Measurements from ENCODE around the gene CYP4F3. TPM values are rescaled to one million over a fixed set of nuclear protein-coding genes. Genes with fewer than 3 reads are reported as not detected.
"Not testable (repeated sequence)": the region's sequence is repeated elsewhere in the genome, so short reads cannot be mapped to it uniquely, and the experiment has no call there.

The CYP4F3 gene, protein sequence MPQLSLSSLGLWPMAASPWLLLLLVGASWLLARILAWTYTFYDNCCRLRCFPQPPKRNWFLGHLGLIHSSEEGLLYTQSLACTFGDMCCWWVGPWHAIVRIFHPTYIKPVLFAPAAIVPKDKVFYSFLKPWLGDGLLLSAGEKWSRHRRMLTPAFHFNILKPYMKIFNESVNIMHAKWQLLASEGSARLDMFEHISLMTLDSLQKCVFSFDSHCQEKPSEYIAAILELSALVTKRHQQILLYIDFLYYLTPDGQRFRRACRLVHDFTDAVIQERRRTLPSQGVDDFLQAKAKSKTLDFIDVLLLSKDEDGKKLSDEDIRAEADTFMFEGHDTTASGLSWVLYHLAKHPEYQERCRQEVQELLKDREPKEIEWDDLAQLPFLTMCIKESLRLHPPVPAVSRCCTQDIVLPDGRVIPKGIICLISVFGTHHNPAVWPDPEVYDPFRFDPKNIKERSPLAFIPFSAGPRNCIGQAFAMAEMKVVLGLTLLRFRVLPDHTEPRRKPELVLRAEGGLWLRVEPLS
- 0.89 and 0.99 TPM in 2 replicates for total RNA-seq (2014; rRNA removed; shearing (Covaris generic))

DNA sequence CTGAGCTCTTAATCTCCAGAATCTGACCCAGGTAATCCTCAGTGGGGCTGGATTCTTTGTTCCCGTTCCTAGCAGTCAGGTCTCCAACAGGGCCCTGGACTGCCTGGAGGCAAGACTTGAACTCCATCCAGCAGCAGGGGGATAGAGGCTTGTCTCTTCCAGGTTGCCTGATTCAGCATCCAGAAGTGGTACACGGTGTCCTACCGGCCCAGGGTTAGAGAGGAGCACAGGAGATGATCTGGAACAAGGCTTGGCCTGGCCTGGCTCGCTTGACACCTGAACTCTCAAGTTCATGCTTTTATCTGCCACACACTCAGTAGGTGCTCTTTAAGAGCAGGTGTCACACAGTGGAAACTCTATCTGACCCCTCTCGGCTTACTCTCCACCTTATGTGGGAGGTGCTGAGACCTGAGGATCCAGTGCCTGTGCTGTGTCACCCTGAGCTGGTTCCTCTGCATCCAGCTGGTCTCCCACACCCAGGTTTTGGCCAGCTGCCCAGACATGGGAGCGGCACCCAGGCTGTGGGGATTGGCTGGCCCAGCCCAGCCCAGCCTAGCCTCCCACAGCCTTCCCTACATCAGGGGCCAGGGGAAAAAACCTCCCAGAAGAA lies at the start of gene CYP4F3:
Gene CYP4F3, plus strand, starts transcription at position 604 of the 610 bp plus-strand sequence. CDS start 519 bp downstream, outside the sequence.
- DNase-seq (ENCODE audit: low spot score): peak; percentile 91

DNA sequence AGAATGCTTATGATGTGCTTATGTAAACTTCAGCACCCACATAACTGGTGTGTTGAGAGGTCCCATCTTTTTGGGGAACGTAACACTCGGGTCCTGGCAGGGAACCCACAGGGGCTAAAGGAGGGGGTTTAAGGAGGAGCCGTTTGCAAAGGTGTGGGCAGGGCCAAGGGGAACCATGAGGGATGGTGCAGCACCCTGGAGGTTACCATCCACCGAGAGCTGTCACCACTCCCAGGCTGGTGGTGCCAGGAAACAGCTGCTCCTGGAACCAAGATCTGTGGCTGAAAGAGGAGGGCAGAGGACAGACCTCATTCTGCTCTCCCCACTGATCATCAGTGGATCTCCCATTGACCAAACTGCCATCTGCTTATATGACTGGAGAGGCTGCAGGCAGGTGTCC lies 48.9 kb upstream of the CYP4F3 start:
- DNase-seq (ENCODE audit: low spot score): no peak

DNA sequence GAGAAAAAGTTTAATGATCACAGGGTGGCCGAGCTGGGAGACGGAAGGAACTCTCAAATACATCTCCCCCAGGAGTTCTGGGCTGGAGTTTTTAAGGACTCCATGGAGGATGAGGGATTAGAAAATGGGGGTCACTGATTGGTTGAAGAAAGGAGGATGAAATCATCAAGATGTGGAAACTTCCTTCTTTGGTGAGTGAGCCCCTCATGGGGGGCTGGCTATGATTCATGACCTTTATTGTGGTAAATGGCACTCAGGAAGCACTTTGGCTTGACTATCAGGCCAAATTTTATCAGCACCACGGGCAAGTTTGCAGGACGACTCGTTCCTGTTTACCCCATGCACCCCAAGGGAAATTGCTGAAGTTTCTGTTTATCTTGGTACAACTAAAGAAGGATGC lies 48.2 kb upstream of the CYP4F3 start:
- DNase-seq (ENCODE audit: low spot score): not testable (repeated sequence)

DNA sequence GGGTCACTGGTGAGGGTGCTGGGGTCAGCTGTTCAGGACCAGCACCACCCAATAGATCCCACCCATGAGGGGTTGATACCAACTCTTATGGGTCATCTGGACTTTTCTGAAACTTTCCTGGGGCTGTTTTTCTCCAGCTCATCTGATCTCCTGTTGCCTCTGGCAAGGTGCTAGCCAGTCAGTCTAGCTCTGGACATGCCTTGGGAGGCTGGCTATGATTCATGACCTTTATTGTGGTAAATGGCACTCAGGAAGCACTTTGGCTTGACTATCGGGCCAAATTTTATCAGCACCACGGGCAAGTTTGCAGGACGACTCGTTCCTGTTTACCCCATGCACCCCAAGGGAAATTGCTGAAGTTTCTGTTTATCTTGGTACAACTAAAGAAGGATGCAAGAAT lies 46.9 kb upstream of the CYP4F3 start:
- not testable (repeated sequence) for DNase-seq (ENCODE audit: low spot score)

DNA sequence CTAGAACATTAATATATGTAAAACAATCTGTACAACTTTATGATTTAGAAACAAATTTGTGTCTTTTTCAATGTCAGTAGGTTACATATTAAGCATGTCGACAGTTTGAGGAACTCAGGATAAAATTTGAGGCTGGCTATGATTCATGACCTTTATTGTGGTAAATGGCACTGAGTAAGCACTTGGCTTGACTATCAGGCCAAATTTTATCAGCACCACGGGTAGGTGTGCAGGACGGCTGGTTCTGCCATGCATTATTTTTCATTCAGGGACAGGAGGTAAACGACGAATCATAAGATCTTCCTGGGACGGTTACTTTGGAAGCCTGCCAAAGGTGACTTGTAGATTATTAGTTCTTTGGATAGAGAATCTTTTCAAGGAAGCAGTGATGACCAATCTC lies 45.6 kb upstream of the CYP4F3 start:
- no peak for DNase-seq (ENCODE audit: low spot score)

DNA sequence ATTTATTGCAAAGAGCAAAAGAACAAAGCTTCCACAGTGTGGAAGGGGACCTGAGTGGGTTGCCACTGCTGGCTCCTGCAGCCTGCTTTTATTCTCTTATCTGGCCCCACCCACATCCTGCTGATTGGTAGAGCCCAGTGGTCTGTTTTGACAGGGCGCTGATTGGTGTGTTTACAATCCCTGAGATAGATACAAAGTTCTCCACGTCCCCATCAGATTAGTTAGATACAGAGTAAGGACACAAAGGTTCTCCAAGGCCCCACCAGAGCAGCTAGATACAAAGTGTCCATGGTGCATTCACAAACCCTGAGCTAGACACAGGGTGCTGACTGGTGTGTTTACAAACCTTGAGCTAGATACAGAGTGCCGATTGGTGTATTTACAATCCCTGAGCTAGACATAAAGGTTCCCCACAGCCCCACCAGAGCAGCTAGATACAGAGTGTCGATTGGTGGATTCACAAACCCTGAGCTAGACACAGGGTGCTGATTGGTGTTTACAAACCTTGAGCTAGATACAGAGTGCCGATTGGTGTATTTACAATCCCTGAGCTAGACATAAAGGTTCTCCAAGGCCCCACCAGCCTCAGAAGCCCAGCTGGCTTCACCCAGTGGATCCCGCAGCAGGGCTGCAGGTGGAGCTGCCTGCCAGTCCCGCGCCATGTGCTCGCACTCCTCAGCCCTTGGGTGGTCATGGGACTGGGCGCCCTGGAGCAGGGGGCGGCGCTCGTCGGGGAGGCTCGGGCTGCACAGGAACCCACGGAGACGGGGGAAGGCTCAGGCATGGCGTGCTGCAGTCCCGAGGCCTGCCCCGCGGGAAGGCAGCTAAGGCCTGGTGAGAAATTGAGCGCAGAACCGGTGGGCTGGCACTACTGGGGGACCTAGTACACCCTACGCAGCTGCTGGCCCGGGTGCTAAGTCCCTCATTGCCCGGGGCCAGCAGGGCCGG lies 32.4 kb upstream of the CYP4F3 start:
- DNase-seq (ENCODE audit: low spot score): not testable (repeated sequence)

DNA sequence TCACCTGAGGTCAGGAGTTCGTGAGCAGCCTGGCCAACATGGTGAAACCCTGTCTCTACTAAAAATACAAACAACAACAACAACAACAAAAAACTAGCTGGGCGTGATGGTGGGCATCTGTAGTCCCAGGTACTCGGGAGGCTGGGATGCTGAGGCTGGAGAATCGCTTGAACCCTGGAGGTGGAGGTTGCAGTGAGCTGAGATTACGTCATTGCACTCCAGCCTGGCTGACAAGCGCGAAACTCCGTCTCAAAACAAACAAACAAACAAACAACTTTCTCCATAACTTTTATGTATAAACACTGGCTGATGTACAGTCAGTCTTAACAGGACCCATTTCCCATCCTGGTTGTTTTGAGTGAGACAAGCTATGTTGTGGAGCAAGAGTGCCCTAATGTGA lies 31.4 kb upstream of the CYP4F3 start:
- DNase-seq (ENCODE audit: low spot score): no peak

DNA sequence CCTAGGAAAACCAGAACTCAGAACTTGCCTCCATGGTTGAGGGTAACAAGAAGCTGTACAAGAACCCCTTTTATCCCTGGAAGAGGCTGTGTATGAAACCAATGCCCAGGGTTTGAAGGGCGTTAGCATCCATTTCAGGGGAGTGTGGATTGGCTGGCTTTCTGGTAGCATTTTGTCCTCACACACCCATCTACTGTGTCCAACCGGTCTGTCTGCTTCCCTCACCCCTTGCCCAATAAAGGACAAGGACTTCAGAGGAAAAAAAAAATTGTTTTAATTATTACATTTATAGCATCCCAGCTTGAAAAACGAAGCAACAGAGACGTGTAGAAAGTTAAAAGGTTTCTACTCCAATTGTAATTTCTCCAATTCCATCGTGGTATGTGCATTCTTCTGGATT lies 28.4 kb upstream of the CYP4F3 start:
- DNase-seq (ENCODE audit: low spot score): no peak

DNA sequence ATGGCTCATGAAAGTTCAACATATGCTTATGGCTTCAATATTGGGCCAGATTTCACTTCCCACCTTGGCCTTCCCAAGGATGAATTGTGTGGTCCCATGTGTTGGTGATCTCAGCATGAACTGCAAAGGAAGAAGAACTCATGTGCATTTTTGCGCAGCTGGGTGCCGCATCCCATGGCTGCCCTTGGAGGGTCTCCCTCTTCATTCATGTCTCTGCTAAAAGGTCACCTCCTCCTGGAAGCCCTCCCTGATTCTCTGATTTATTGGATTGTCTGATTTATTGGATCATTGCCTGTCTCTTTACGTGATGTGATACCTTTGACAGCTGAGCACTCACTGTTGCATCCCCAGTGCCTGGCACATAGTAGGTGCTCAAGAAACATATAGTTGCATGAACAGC lies 27.4 kb upstream of the CYP4F3 start:
- DNase-seq (ENCODE audit: low spot score): no peak

DNA sequence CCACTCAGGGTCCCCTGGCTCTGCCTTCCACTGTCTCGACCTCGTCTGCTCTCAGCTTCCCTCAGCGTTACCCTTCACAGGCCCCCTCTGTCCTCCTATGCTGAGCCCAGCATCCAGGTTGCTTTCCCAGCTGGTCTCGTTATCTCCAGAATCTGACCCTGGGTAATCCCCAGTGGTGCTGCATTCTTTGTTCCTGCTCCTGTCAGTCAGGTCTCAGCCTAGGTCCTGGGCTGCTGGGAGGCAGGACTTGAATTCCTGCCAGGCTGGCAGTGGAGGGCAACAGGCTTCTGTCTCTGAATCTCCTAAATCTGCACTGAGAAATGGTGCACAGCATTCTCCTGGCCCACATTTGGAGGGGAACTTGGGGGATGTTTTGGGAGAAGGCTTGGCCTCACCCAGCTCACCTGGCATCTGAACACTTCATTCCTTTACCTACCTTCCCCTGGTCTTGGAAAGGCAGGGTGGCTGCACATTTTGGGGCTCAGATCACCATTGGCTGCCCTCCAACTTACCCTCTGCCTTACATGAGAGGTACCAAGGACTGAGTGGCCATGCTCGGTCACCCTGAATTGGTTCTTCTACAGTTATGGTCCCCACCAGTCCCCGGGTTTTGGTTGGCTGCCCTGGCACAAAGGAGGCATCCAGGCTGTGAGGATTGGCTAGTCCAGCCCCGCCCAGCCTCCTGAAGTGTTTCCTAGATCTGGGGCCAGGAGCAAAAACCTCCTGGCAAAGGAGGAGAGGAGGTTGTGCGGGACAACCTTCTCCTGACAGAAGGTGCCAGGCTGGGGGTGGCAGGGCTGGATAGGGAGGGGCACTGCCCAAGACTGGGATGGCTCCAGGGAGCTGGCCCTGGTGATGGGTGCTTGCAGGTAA lies 26.0 kb upstream of the CYP4F3 start, which contains the start of gene CYP4F8:
Gene CYP4F8, plus strand, starts transcription at position 712 of the 873 bp plus-strand sequence. CDS start 399 bp downstream, outside the sequence.
- DNase-seq (ENCODE audit: low spot score): no peak

DNA sequence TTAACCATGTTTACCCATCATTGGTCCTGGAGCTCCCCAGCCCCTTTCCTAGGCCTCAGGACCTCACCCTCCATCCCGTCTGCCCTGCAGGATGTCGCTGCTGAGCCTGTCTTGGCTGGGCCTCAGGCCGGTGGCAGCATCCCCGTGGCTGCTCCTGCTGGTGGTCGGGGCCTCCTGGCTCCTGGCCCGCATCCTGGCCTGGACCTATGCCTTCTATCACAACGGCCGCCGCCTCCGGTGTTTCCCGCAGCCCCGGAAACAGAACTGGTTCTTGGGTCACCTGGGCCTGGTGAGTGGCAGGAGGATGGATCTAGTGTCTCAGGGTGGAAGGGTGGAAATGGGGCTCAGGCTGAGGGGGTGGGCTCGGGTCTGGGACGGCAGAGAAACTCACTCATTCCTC lies 25.2 kb upstream of the CYP4F3 start:
- no peak for DNase-seq (ENCODE audit: low spot score)

DNA sequence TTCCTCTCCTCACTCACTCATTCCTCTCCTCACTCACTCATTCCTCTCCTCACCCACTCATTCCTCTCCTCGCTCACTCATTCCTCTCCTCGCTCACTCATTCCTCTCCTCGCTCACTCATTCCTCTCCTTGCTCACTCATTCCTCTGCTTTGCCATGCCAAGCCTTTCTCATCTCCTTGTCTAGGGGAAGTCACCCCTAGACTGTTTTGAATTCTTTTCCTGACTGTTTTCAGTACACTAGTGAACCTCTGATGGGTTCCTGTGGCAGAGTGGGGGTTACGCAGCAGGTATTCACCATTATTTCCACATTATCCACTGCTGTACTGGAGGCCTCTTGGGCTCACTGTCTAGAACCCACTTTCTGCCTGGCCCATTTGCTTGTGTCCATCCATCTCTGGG lies 24.5 kb upstream of the CYP4F3 start:
- no peak for DNase-seq (ENCODE audit: low spot score)

DNA sequence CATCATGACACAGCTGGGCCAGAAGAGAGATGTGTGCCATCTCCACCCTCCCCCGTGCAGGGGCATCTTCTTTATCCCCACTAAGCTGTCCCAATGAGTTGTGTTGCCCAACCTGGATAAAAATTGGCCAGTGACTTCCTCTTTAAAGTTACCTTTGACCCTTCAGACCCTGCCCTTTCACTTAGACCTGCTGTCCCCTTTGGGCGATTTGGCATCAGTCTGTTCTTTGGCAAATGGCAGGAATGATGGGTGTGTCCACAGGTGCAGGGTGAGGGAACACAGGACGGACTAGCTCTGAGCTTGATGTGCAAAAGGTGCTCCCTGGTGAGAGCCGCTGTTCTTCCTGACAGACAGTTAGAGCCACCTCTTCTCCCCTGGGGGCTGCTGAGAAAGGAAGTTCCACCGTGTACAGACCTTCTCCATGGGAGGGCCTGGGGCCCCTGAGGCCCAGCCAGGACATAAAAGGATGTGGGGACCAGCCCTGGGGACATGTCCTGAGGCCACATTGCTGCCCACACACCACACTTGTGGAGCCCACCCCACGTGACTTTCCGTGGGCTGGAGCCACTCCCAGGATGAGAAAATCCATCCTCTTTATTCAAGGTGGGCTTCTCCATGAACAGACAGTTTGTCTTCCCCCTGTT lies 23.9 kb upstream of the CYP4F3 start:
- no peak for DNase-seq (ENCODE audit: low spot score)

DNA sequence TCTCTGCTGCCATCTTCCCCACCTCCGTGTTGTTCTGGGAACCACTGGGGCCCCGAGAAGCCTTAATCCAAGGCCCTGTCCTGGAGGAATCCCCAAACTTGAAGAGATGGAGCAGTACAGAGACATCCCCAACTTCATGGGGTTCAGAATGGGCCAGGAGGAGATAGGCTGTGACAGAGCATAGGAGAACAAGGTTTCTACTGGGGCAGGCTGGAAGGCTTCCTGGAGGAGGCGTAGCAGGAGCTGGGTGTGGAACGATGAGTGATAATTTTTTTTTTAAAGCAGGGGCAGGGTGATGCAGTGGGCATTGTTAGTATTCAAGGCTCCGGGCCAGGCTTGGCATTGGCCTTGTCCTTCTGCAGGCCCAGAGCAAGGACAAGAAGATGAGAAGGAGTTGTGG lies 22.4 kb upstream of the CYP4F3 start:
- no peak for DNase-seq (ENCODE audit: low spot score)

DNA sequence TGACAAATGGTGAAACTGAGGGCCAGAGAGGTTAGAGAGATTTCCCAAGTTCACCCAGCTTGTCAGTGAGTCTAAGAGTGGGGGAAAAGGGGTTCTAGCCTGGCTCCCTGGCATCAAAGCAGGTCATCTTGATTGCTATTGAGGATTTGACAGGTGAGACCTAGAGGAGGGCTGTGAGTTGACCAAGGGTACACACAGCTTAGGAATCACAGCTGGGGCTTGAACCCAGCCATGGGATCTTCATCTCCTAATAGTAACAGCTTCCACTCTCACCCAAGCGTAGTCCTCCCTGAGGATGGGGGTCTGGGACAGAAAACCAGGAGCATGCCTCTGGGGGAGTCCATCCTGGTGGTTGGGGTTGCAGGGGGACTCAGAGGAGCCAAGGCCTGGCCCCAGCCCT lies 18.9 kb upstream of the CYP4F3 start:
- no peak for DNase-seq (ENCODE audit: low spot score)

DNA sequence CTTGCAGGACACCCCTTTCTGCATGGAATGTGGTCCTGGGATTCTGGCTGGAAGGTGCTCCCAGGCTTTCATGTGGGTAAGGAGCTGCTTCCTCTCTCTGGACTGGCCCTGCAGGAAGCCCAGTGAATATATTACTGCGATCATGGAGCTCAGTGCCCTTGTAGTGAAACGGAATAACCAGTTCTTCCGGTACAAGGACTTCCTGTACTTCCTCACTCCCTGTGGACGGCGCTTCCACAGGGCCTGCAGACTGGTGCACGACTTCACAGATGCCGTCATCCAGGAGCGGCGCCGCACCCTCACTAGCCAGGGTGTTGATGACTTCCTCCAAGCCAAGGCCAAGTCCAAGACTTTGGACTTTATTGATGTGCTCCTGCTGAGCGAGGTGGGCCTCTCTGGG lies 17.7 kb upstream of the CYP4F3 start:
- DNase-seq (ENCODE audit: low spot score): peak; percentile 22

DNA sequence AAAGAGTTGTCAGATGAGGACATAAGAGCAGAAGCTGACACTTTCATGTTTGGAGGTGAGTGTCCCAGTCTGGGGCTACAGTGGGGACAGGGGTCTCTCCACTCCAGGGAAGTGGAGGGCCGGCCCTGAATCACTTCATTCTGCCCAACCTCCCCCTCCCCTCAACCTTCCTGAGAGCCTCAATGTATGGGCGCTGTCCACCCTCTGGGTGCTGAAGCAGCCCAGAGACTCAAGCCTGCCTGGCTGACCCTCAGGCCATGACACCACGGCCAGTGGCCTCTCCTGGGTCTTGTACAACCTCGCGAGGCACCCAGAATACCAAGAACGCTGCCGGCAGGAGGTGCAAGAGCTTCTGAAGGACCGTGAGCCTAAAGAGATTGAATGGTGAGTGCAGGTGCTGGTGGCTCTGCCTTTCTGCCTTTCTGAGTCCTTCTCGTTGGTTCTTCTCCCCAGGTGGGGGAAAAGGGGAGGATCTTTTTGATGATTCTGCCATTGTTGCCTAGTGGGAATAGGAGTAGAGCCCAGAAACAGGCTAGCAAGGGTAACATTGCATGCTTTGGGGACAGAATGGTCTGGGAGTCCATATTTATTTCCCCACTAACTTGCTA lies 16.9 kb upstream of the CYP4F3 start:
- DNase-seq (ENCODE audit: low spot score): peak; percentile 7

DNA sequence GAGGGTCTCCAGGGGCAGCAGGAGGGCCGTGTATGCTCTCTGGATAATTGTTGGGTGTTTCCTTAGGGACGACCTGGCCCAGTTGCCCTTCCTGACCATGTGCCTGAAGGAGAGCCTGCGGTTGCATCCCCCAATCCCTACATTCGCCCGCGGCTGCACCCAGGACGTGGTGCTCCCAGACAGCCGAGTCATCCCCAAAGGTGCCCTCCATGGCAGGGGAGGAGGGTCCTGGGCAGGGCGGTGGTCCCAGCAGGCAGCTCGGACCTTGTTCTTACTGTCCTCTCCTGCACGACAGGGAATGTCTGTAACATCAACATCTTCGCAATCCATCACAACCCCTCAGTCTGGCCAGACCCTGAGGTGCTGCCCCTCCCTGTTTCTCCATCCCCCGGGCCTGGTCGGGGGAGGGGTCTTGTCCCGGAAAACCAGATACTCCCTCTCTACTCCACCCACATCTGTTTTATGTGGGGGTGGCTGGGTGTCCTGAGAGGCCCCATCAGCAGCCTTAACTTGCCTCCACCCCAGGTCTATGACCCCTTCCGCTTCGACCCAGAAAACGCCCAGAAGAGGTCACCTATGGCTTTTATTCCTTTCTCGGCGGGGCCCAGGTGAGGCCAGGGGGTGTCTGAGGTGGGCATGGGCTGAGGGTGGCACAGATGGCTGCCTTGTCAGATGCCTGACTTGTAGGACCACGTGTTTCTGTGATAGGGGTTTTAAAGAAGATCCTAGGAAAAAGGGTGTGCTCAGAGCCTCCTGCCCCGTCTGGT lies 12.3 kb upstream of the CYP4F3 start:
- no peak for DNase-seq (ENCODE audit: low spot score)
